Upper lobe of left lung (tissue), 4 donors: Measurements from ENCODE around the gene NCAM2.

ENCODE experiments used
- EP300 ChIP-seq, 4 donors: sonication (generic); formaldehyde crosslinking; IDR thresholded peaks; one replicate each; pipeline ENCODE4 v1.5.1; 2017; ENCODE audit warnings: antibody characterized with exemption in 4 of 4, control low read depth in 2 of 4
- POLR2A ChIP-seq, 4 donors: fragments of 450-650 bp; IDR thresholded peaks; one replicate each; pipeline ENCODE4 v1.5.1; 2016 to 2017; ENCODE audit warnings: antibody characterized with exemption in 4 of 4, mild to moderate bottlenecking in 2 of 4
- TF ChIP-seq, protein P1 (sequence below), 6 experiments: fragments of 450-650 bp in 4 of 6; fragments of 200-600 bp in 2 of 6; sonication (generic) in 2 of 6; IDR thresholded peaks; one replicate each; pipeline ENCODE4 v1.5.1; 2016 to 2019; ENCODE audit warnings: antibody characterized with exemption in 6 of 6

DNA sequence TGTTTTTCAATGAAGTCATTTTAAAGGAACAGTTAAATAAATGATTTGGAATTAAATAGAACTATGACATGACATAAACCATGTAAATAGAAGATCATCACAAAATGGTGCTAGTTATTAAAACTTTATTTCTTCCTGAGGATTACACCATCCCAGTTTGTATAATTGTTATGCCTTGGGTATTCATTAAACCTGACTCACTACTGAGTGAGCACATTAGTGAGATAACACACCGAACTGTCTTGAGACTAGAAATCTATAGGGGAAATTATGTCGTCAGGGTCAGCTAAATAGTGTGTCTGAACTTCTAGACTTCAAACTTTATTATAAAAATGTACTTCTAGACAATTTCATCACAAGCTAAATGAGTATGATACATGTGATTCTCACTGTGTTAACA, 189.4 kb downstream of the NCAM2 start:
- TF ChIP-seq EP300 (IDR thresholded peaks at IDR 0.05): no peak
- TF ChIP-seq, protein P1, sequence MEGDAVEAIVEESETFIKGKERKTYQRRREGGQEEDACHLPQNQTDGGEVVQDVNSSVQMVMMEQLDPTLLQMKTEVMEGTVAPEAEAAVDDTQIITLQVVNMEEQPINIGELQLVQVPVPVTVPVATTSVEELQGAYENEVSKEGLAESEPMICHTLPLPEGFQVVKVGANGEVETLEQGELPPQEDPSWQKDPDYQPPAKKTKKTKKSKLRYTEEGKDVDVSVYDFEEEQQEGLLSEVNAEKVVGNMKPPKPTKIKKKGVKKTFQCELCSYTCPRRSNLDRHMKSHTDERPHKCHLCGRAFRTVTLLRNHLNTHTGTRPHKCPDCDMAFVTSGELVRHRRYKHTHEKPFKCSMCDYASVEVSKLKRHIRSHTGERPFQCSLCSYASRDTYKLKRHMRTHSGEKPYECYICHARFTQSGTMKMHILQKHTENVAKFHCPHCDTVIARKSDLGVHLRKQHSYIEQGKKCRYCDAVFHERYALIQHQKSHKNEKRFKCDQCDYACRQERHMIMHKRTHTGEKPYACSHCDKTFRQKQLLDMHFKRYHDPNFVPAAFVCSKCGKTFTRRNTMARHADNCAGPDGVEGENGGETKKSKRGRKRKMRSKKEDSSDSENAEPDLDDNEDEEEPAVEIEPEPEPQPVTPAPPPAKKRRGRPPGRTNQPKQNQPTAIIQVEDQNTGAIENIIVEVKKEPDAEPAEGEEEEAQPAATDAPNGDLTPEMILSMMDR (IDR thresholded peaks at IDR 0.05): no peak
- TF ChIP-seq POLR2A (IDR thresholded peaks at IDR 0.05): no peak
